GM12878 (cell line): ENCODE results near the gene LNX2. TPM values are rescaled to one million over a fixed set of nuclear protein-coding genes. Genes with fewer than 3 reads are reported as not detected.

Experiments used
- ATAC-seq: fragments of 200-7000 bp; cut with Tn5 transposase; 3 replicates; pipeline ENCODE4 v1.9.1; 2020; ENCODE audit warnings: mild to moderate bottlenecking, moderate library complexity
- BruUV-seq: library from RNA; stranded (reverse); fragments of 400-500 nt; replicated peaks from 2 replicates; lab custom pipeline; 2021; lab: Mats Ljungman, UMichigan
- CTCF ChIA-PET: fragments of 300-600 bp; sonication (Branson Sonifier 250); formaldehyde crosslinking; extraction: SDS; loops from one replicate; lab custom pipeline; 2021; ENCODE audit warnings: inconsistent platforms; lab: Yijun Ruan, JAX
- POLR2A ChIA-PET: fragments of 350-600 bp; formaldehyde crosslinking; extraction: SDS; loops from one replicate; lab custom pipeline; 2021; ENCODE audit warnings: inconsistent platforms; lab: Charles Lee
- RAD21 ChIA-PET: fragments of 300-600 bp; sonication (Branson Sonifier 250); formaldehyde crosslinking; loops from one replicate; lab custom pipeline; 2023; ENCODE audit warnings: antibody characterized with exemption; ENCODE audit not compliant: unreplicated experiment; lab: Charles Lee
- SMC1A ChIA-PET: fragments of 300-600 bp; sonication (Branson Sonifier 250); formaldehyde crosslinking; loops from one replicate; lab custom pipeline; 2023; ENCODE audit not compliant: unreplicated experiment, uncharacterized antibody; lab: Charles Lee
- DNase-seq: peaks from one replicate; pipeline ENCODE4 v3.0.0-alpha.2; 2011; ENCODE audit warnings: low read depth, low spot score
- FAIRE-seq: peaks from 3 replicates; lab custom pipeline; 2011; peaks lifted over from hg19 to GRCh38; lab: Jason Lieb, UNC
- H2AFZ ChIP-seq: 2 replicates; pipeline ENCODE4 v1.6.0; 2011; ENCODE audit warnings: low read depth, low read length, control low read depth; ENCODE audit not compliant: control insufficient read depth
- H3K27ac ChIP-seq: 2 replicates; pipeline ENCODE4 v1.5.1; 2011; ENCODE audit warnings: control low read depth; ENCODE audit not compliant: control insufficient read depth, insufficient read depth
- H3K27me3 ChIP-seq, 2 experiments: replicated peaks in 1 of 2; 2 replicates each; pipeline versions ENCODE4 v1.6.0 to v1.6.1; 2011; ENCODE audit warnings: low read length in 1 of 2; ENCODE audit not compliant: control insufficient read depth in 2 of 2, insufficient read depth in 2 of 2
- H3K36me3 ChIP-seq, 2 experiments: 2 replicates each; pipeline ENCODE4 v1.5.1; 2011; ENCODE audit warnings: low read length in 1 of 2; ENCODE audit not compliant: control insufficient read depth in 2 of 2, insufficient read depth in 2 of 2
- H3K4me1 ChIP-seq: 2 replicates; pipeline ENCODE4 v1.6.1; 2011; ENCODE audit warnings: mild to moderate bottlenecking, low read length, moderate library complexity, mixed read lengths; ENCODE audit not compliant: control insufficient read depth, insufficient read depth
- H3K4me2 ChIP-seq: 2 replicates; pipeline ENCODE4 v1.6.0; 2011; ENCODE audit warnings: control low read depth; ENCODE audit not compliant: control insufficient read depth, insufficient read depth
- H3K4me3 ChIP-seq: fragments of 200-600 bp; sonication (generic); 2 replicates; pipeline ENCODE4 v1.5.1; 2016
- H3K79me2 ChIP-seq: 2 replicates; pipeline ENCODE4 v1.6.0; 2011; ENCODE audit warnings: low read length; ENCODE audit not compliant: control insufficient read depth, insufficient read depth
- H3K9ac ChIP-seq: 2 replicates; pipeline ENCODE4 v1.8.0; 2011; ENCODE audit warnings: low read length, control low read depth, mixed read lengths; ENCODE audit not compliant: control insufficient read depth, insufficient read depth
- H3K9me3 ChIP-seq: replicated peaks from 3 replicates; pipeline ENCODE4 v1.5.1; 2011; ENCODE audit warnings: mild to moderate bottlenecking, low read length; ENCODE audit not compliant: control insufficient read depth, insufficient read depth
- H4K20me1 ChIP-seq: 2 replicates; pipeline ENCODE4 v1.6.0; 2011; ENCODE audit not compliant: control insufficient read depth, insufficient read depth
- ATF7 ChIP-seq: fragments of 450-650 bp; IDR thresholded peaks from 2 replicates; pipeline ENCODE4 v1.6.1; 2016; ENCODE audit warnings: low read depth, mild to moderate bottlenecking
- BMI1 ChIP-seq: fragments of 450-650 bp; IDR thresholded peaks from 2 replicates; pipeline ENCODE4 v1.6.1; 2016; ENCODE audit warnings: mild to moderate bottlenecking, moderate library complexity, borderline replicate concordance
- NFIC ChIP-seq: IDR thresholded peaks from 2 replicates; pipeline ENCODE4 v1.6.1; 2012; ENCODE audit warnings: low read depth, mild to moderate bottlenecking, inconsistent platforms, low read length, moderate library complexity
- NFXL1 ChIP-seq: fragments of 450-650 bp; IDR thresholded peaks from 2 replicates; pipeline ENCODE4 v1.6.1; 2017; ENCODE audit warnings: antibody characterized with exemption, mild to moderate bottlenecking, borderline replicate concordance
- NR2C1 ChIP-seq: fragments of 450-650 bp; IDR thresholded peaks from 2 replicates; pipeline ENCODE4 v1.6.1; 2017; ENCODE audit warnings: antibody characterized with exemption, mild to moderate bottlenecking, moderate library complexity
- NRF1 ChIP-seq: conservative IDR thresholded peaks from 2 replicates; pipeline ENCODE4 v1.6.1; 2011; ENCODE audit warnings: mild to moderate bottlenecking, low read depth, low read length, improper control_type of control experiment
- PAX8 ChIP-seq: fragments of 450-650 bp; IDR thresholded peaks from 2 replicates; pipeline ENCODE4 v1.6.1; 2017; ENCODE audit warnings: mild to moderate bottlenecking, moderate library complexity
- RUNX3 ChIP-seq: IDR thresholded peaks from 2 replicates; pipeline ENCODE4 v1.6.1; 2012; ENCODE audit warnings: low read length, inconsistent platforms
- YY1 ChIP-seq: IDR thresholded peaks from 2 replicates; pipeline ENCODE4 v1.6.1; 2011; ENCODE audit warnings: low read depth, mild to moderate bottlenecking, low read length
- WGBS: methylation state at CpG from one replicate; pipeline ENCODE4 v1.1.6; 2016; ENCODE audit warnings: low lambda C conversion rate; ENCODE audit not compliant: insufficient replicate concordance, insufficient coverage; ENCODE audit errors: missing lambda C conversion rate; 5-methylcytosine and 5-hydroxymethylcytosine counted together
- in situ Hi-C: fragments of 300-500 bp; cut with MboI; formaldehyde crosslinking; loops from 9 replicates; pipeline ENCODE4 v1.14.3; 2018; ENCODE audit warnings: mixed read lengths
- intact Hi-C: fragments of 100-400 bp; cut with micrococcal nuclease; formaldehyde crosslinking; loops from one replicate; pipeline ENCODE4 v1.14.2; 2022; ENCODE audit not compliant: unreplicated experiment
- polyA plus RNA-seq, 11 experiments: library from polyadenylated mRNA; depleted of rRNA in 4 of 11; unstranded in 6 of 11; stranded (reverse) in 5 of 11; fragments of >200 nt; fragmentation: Nextera tagmentation in 4 of 11; fragmentation: Illumina TruSeq in 1 of 11; extraction: Ambion mirVana in 4 of 11; extraction: Trizol in 1 of 11; gene quantifications; 1 replicate in 1 of 11; 2 replicates in 10 of 11; pipeline versions ENCODE4 v1.2.1 to v1.2.3, GENCODE V29; 2011 to 2016; ENCODE audit warnings: inconsistent platforms in 2 of 11, missing spikeins in 2 of 11, low read depth in 1 of 11
- total RNA-seq, 4 experiments: library from RNA; depleted of rRNA in 3 of 4; stranded (reverse); fragments of >200 nt in 3 of 4; fragmentation: Illumina TruSeq in 1 of 4; extraction: Trizol in 1 of 4; gene quantifications; 2 replicates each; pipeline versions ENCODE4 v1.2.1 to v1.2.3, GENCODE V29; 2013 to 2021

LNX2 gene
- total and polyA plus RNA-seq, 10 of the 15 experiments (the other 5 are each of a cell fraction or from before 2014, with no cell fraction given) = 1.3 to 7.7 (median 4.4) TPM

DNA sequence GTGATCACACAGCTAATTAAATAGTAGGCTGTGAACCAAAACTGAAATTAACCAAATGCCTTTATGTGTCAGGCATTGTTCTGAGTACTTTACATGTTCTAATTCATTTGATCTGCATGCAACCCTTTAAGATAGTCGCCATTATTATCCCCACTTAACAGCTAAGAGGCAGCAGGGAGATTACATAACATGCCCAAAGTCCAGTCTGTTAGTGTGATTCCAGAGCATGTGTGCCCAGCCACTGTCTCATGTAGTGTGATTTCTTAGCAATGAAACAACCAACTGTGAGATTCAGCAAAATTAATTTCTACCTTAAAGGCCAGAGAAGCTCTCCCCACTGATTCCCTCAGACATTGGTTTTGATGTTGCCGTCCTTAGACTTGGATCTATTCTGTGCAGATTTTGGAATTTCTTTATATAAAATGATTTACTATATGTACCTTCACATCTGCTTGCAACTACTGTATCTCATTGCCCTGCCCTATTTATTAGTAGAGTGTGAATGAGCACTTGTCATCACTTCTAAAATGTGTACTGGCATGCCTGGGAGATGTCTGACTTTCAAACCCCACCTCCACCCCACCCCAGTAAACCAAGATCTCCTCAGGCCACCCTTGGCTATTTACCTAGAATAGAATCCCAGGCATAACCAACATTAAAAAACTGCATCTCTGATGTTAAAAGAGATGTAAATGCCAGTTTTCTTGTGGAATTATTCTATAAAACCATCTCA, 42.6 kb upstream of the LNX2 start:
- no peak for TF ChIP-seq NRF1
- TF ChIP-seq NFIC = no peak
- TF ChIP-seq RUNX3 = no peak
- no peak for TF ChIP-seq BMI1
- no peak for TF ChIP-seq NFXL1
- no peak for TF ChIP-seq YY1
- TF ChIP-seq NR2C1 = no peak
- H3K4me2 ChIP-seq = no peak overlapping the region
- FAIRE-seq (no peak), ATAC-seq (no peak), DNase-seq (no peak)
- H3K9me3 ChIP-seq = no peaks in the 10 kb centered on the region
- ChIA-PET RAD21 (no interaction called here), CTCF (interaction anchor here (1.6 kb wide), 1 partner anchor 164 kb away, joined by 4 read pairs; no protein-coding TSS in a partner anchor), POLR2A (no interaction called here), SMC1A (no interaction called here)
- intact Hi-C loops = no loop called here
- H4K20me1 ChIP-seq = no peaks in the 10 kb centered on the region
- no peak overlapping the region for H3K27ac ChIP-seq
- no peaks in the 10 kb centered on the region for H3K4me1 ChIP-seq
- no peaks in the 10 kb centered on the region for H3K79me2 ChIP-seq
- H3K4me3 ChIP-seq = no peak overlapping the region
- whole genome bisulfite sequencing = 100% methylated on average over 2 of the region's 2 CpGs
- no peak overlapping the region for H3K9ac ChIP-seq
- BruUV-seq = no TSS peak
- peaks cover 0 to 17% of the 10 kb centered on the region in 2 experiments for H3K36me3 ChIP-seq
- no peak overlapping the region for H2AFZ ChIP-seq
- no peaks in the 10 kb centered on the region for H3K27me3 ChIP-seq
- in situ Hi-C loops = no loop called here

DNA sequence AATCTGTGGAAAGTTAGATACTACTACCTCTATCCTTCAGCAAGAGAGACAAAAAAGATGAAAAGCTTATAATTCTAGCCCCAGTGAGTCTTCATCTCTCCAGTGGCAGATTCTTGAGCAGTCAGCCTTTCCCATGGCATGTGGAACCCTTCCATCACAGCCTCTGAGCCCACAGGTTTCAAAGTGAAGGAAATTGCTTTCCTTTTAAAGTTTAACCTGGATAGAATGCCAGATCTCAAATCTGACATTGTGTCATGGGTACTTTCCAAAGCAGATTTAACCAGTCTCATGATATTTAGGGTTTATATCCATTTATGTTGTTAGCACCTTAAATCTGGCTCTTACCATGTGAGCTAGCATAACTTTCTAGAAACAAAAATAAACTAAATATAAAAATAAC, 40.7 kb upstream of the LNX2 start:
- Histone ChIP-seq H3K9me3 (no peaks in the 10 kb centered on the region), H2AFZ (no peak overlapping the region), H4K20me1 (no peaks in the 10 kb centered on the region; the same call in 1 of the 2 replicates), H3K79me2 (no peaks in the 10 kb centered on the region), H3K4me3 (no peak overlapping the region), H3K4me1 (no peaks in the 10 kb centered on the region)
- BruUV-seq = no TSS peak
- RAD21 ChIA-PET = no interaction called here
- no peak for FAIRE-seq
- TF ChIP-seq ATF7 = no peak
- TF ChIP-seq PAX8 = no peak
- TF ChIP-seq, all 136 proteins: peak for 0
- CTCF ChIA-PET = interaction anchor here (1.4 kb wide), 1 partner anchor 17 kb away, joined by 4 read pairs; no protein-coding TSS in a partner anchor
- Histone ChIP-seq H3K27ac (no peak overlapping the region), H3K9ac (no peak overlapping the region), H3K4me2 (no peak overlapping the region), H3K36me3 (peaks cover 0 to 14% of the 10 kb centered on the region in 2 experiments; a peak in 3 of 4 replicates), H3K27me3 (no peaks in the 10 kb centered on the region)
- ATAC-seq (no peak), DNase-seq (no peak)
- POLR2A ChIA-PET = interaction anchor here (1.4 kb wide), 1 partner anchor 15 kb away, joined by 3 read pairs; no protein-coding TSS in a partner anchor
- in situ Hi-C loops = no loop called here
- intact Hi-C loops = no loop called here
- SMC1A ChIA-PET = no interaction called here
